H1 (cell line): ENCODE data around the gene VPS13D. TPM values are rescaled to one million over a fixed set of nuclear protein-coding genes. Genes with fewer than 3 reads are reported as not detected.

Source experiments
- FOSL1 ChIP-seq: IDR thresholded peaks from 2 replicates; pipeline ENCODE4 v1.6.1; 2011; ENCODE audit warnings: mild to moderate bottlenecking, low read depth, low read length, moderate library complexity; ENCODE audit not compliant: insufficient read depth
- MAFK ChIP-seq: IDR thresholded peaks from 2 replicates; pipeline ENCODE4 v1.6.1; 2012; ENCODE audit warnings: low read depth, mild to moderate bottlenecking, improper control_type of control experiment, low read length
- polyA plus RNA-seq, 7 experiments: library from polyadenylated mRNA; depleted of rRNA in 3 of 7; stranded (reverse) in 5 of 7; unstranded in 2 of 7; fragments of >200 nt in 5 of 7; fragments of 200-250 nt in 2 of 7; gene quantifications; 1 replicate in 5 of 7; 2 replicates in 1 of 7; 4 replicates in 1 of 7; pipeline versions ENCODE4 v1.2.1 to v1.2.3, GENCODE V29; 2011 to 2013; ENCODE audit warnings: missing spikeins in 2 of 7, mixed read lengths in 2 of 7
- total RNA-seq: library from RNA; stranded (reverse); fragmentation: NEBNext Ultra II Directional; extraction: Animal tissue kit (Norgen Biotek cat#: 25700); gene quantifications from 2 replicates; pipeline ENCODE4 v1.2.1, GENCODE V29; 2021
- TF ChIP-seq, protein P1 (sequence below), 3 experiments: IDR thresholded peaks; 1 replicate in 2 of 3; 2 replicates in 1 of 3; pipeline versions ENCODE4 v1.5.1 to v1.6.1; 2011; ENCODE audit warnings: low read length in 3 of 3, mild to moderate bottlenecking in 3 of 3, inconsistent platforms in 2 of 3, low read depth in 1 of 3, moderate library complexity in 1 of 3; ENCODE audit not compliant: insufficient read depth in 1 of 3; ENCODE audit errors: control extremely low read depth in 1 of 3

Gene VPS13D
- total and polyA plus RNA-seq, 2 of the 8 experiments (the other 6 are each of a cell fraction or from before 2014, with no cell fraction given): 10.9 to 31.2 TPM

GRCh38 chr1:12346483-12347151 lies 116.8 kb downstream of the VPS13D start (continued):
- TF ChIP-seq, protein P1, sequence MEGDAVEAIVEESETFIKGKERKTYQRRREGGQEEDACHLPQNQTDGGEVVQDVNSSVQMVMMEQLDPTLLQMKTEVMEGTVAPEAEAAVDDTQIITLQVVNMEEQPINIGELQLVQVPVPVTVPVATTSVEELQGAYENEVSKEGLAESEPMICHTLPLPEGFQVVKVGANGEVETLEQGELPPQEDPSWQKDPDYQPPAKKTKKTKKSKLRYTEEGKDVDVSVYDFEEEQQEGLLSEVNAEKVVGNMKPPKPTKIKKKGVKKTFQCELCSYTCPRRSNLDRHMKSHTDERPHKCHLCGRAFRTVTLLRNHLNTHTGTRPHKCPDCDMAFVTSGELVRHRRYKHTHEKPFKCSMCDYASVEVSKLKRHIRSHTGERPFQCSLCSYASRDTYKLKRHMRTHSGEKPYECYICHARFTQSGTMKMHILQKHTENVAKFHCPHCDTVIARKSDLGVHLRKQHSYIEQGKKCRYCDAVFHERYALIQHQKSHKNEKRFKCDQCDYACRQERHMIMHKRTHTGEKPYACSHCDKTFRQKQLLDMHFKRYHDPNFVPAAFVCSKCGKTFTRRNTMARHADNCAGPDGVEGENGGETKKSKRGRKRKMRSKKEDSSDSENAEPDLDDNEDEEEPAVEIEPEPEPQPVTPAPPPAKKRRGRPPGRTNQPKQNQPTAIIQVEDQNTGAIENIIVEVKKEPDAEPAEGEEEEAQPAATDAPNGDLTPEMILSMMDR (IDR thresholded peaks at IDR 0.05; ENCODE audit: control extremely low read depth in 1 of 3, insufficient read depth in 1 of 3, low read depth in 1 of 3, low read length in 3 of 3): no peak
- no peak for TF ChIP-seq FOSL1
- no peak for TF ChIP-seq MAFK
